Right lobe of liver (tissue), 6 donors: ENCODE data around the gene KLF5. TPM values are rescaled to one million over a fixed set of nuclear protein-coding genes. Genes with fewer than 3 reads are reported as not detected.
"Not testable (repeated sequence)": the region's sequence is repeated elsewhere in the genome, so short reads cannot be mapped to it uniquely, and the experiment has no call there.

Experiments used
- ATAC-seq, 4 donors: fragments of 200-7000 bp; cut with Tn5 transposase; one replicate each; pipeline ENCODE4 v1.9.1; 2020; ENCODE audit warnings: mild to moderate bottlenecking in 4 of 4, moderate library complexity in 4 of 4
- DNase-seq, 3 donors: peaks; one replicate each; pipeline ENCODE4 v3.0.0-alpha.2; 2020
- H3K27ac ChIP-seq, 3 donors: fragments of 200-600 bp; one replicate each; pipeline ENCODE4 v1.8.0; 2022
- H3K27me3 ChIP-seq, 2 donors: fragments of 200-600 bp; one replicate each; pipeline ENCODE4 v1.8.0; 2022
- H3K36me3 ChIP-seq, 4 donors: fragments of 200-600 bp; sonication (generic) in 1 of 4; one replicate each; pipeline versions ENCODE4 v1.5.1 to v1.8.0; 2017 to 2022; ENCODE audit warnings: control low read depth in 1 of 4
- H3K4me1 ChIP-seq, 4 donors: fragments of 200-600 bp; sonication (generic) in 1 of 4; one replicate each; pipeline versions ENCODE4 v1.5.1 to v1.8.0; 2017 to 2022; ENCODE audit warnings: control low read depth in 1 of 4
- H3K4me3 ChIP-seq, 3 donors: fragments of 200-600 bp; one replicate each; pipeline ENCODE4 v1.8.0; 2022
- H3K9me3 ChIP-seq, 4 donors: fragments of 200-600 bp; sonication (generic) in 1 of 4; one replicate each; pipeline versions ENCODE4 v1.5.1 to v1.8.0; 2017 to 2022; ENCODE audit warnings: control low read depth in 1 of 4
- POLR2A ChIP-seq: fragments of 450-650 bp; IDR thresholded peaks from one replicate; pipeline ENCODE4 v1.6.1; 2017; ENCODE audit warnings: antibody characterized with exemption, mild to moderate bottlenecking
- WGBS: methylation state at CpG from one replicate; pipeline ENCODE4 v1.1.6; 2018; ENCODE audit warnings: low coverage, low lambda C conversion rate; ENCODE audit not compliant: insufficient coverage; ENCODE audit errors: missing lambda C conversion rate; 5-methylcytosine and 5-hydroxymethylcytosine counted together
- intact Hi-C, 2 donors: fragments of 100-400 bp; cut with DNase I; formaldehyde crosslinking; loops; one replicate each; pipeline versions ENCODE4 v1.11.2 to v1.14.1; 2022
- total RNA-seq, 6 experiments: library from RNA; depleted of rRNA in 2 of 6; stranded (reverse); fragments of >200 nt in 2 of 6; fragmentation: NEBNext Ultra II Directional in 3 of 6; extraction: Animal tissue kit (Norgen Biotek cat#: 25700) in 3 of 6; gene quantifications; one replicate each; pipeline versions ENCODE4 v1.1.0 to v1.2.4, GENCODE V29; 2016 to 2023
- TF ChIP-seq, protein P1 (sequence below), 4 donors: fragments of 200-600 bp in 3 of 4; fragments of 450-650 bp in 1 of 4; IDR thresholded peaks; one replicate each; pipeline versions ENCODE4 v1.5.1 to v1.8.0; 2016 to 2022; ENCODE audit warnings: antibody characterized with exemption in 4 of 4, mild to moderate bottlenecking in 2 of 4
- donor health status: DM: no; HTN: yes; CAD: no.
- donor health status: DM: no; HTN: no; CAD: no.
- donor health status: DM: no; HTN: no; CAD: no.
- donor health status: DM: no; HTN: yes; CAD: no.
- donor health status: DM: no; HTN: yes; CAD: no.

KLF5 gene
- total RNA-seq, 6 experiments from 2014 or later: 0.29 to 4.2 (median 0.74) TPM

GRCh38 chr13:73039201-73040108, 19.4 kb upstream of the KLF5 start:
- no peaks in the 10 kb centered on the region for H3K9me3 ChIP-seq
- WGBS: 96% methylated on average over 2 of the region's 2 CpGs

GRCh38 chr13:73040484-73040883, 18.3 kb upstream of the KLF5 start:
- Histone ChIP-seq H3K27ac (no peak overlapping the region), H3K36me3 (no peaks in the 10 kb centered on the region), H3K4me1 (no peaks in the 10 kb centered on the region), H3K4me3 (no peak overlapping the region), H3K9me3 (no peaks in the 10 kb centered on the region), H3K27me3 (no peaks in the 10 kb centered on the region)
- 48% methylated on average over 3 of the region's 3 CpGs for WGBS
- ATAC-seq (peak in 2 of 4 donors; percentile 58 to 63), DNase-seq (no peak)
- no peak for TF ChIP-seq POLR2A
- TF ChIP-seq, protein P1, sequence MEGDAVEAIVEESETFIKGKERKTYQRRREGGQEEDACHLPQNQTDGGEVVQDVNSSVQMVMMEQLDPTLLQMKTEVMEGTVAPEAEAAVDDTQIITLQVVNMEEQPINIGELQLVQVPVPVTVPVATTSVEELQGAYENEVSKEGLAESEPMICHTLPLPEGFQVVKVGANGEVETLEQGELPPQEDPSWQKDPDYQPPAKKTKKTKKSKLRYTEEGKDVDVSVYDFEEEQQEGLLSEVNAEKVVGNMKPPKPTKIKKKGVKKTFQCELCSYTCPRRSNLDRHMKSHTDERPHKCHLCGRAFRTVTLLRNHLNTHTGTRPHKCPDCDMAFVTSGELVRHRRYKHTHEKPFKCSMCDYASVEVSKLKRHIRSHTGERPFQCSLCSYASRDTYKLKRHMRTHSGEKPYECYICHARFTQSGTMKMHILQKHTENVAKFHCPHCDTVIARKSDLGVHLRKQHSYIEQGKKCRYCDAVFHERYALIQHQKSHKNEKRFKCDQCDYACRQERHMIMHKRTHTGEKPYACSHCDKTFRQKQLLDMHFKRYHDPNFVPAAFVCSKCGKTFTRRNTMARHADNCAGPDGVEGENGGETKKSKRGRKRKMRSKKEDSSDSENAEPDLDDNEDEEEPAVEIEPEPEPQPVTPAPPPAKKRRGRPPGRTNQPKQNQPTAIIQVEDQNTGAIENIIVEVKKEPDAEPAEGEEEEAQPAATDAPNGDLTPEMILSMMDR (IDR thresholded peaks at IDR 0.05): no peak
- intact Hi-C loops: no loop called here

More at GRCh38 chr13:73039201-73040108, 19.4 kb upstream of the KLF5 start:
- Histone ChIP-seq H3K36me3 (no peaks in the 10 kb centered on the region), H3K4me1 (no peaks in the 10 kb centered on the region), H3K27me3 (no peaks in the 10 kb centered on the region), H3K27ac (no peak overlapping the region), H3K4me3 (no peak overlapping the region)
- intact Hi-C loops: no loop called here
- DNase-seq (no peak), ATAC-seq (no peak)
- TF ChIP-seq, protein P1 (IDR thresholded peaks at IDR 0.05): no peak
- no peak for TF ChIP-seq POLR2A

GRCh38 chr13:73040968-73041596, 17.7 kb upstream of the KLF5 start:
- H3K4me1 ChIP-seq: no peaks in the 10 kb centered on the region
- 62% methylated on average over 5 of the region's 7 CpGs for whole genome bisulfite sequencing
- no peak overlapping the region for H3K4me3 ChIP-seq
- no peaks in the 10 kb centered on the region for H3K36me3 ChIP-seq
- H3K9me3 ChIP-seq: no peaks in the 10 kb centered on the region
- H3K27ac ChIP-seq: no peak overlapping the region
- no peaks in the 10 kb centered on the region for H3K27me3 ChIP-seq
- TF ChIP-seq POLR2A: no peak
- TF ChIP-seq, protein P1 (IDR thresholded peaks at IDR 0.05): no peak
- intact Hi-C loops: no loop called here
- DNase-seq: no peak
- ATAC-seq: no peak

DNA sequence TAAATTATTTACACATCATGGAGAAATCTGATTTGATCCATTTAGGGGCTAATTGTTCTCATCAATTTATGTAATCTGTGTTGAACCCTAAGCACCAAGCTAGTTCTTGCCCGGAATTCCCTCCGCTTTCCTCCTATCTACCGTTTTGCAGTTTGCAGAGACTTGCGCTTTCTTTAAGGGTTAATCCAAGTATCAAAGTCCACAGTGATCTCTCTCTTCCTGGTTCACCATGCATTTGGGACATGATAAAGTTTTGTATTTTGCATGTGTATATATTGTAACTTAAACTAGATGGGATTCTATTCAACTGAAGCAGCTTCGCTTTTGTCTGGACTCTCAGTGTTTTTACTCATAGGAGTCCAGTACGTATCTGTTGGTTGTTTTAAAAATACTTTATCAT, 13.8 kb upstream of the KLF5 start:
- H3K36me3 ChIP-seq: no peaks in the 10 kb centered on the region
- intact Hi-C loops: no loop called here
- WGBS: 93% methylated on average over 6 of the region's 6 CpGs
- TF ChIP-seq, protein P1 (IDR thresholded peaks at IDR 0.05): no peak
- no peak for TF ChIP-seq POLR2A
- H3K4me3 ChIP-seq: no peak overlapping the region
- H3K27ac ChIP-seq: no peak overlapping the region
- ATAC-seq: no peak
- no peaks in the 10 kb centered on the region for H3K27me3 ChIP-seq
- H3K4me1 ChIP-seq: no peaks in the 10 kb centered on the region
- H3K9me3 ChIP-seq: no peaks in the 10 kb centered on the region
- no peak for DNase-seq

DNA sequence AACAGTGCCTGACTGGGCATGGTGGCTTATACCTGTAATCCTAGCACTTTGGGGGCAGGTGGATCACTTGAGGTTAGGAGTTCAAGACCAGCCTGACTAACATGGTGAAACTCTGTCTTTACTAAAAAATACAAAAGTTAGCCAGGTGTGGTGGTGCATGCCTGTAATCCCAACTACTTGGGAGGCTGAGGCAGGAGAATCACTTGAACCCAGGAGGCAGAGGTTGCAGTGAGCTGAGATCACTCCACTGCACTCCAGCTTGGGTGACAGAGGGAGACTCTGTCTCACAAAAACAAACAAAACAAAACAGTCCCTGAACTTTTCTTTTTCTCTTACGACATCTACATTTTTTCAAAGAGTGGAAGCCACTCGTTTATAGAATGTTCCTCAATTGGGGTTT, 10.2 kb upstream of the KLF5 start:
- H3K9me3 ChIP-seq, DNase-seq, H3K36me3 ChIP-seq, H3K4me1 ChIP-seq, H3K27ac ChIP-seq, intact Hi-C loops, H3K4me3 ChIP-seq, ATAC-seq, H3K27me3 ChIP-seq: not testable (repeated sequence)
- WGBS: 58% methylated on average over 2 of the region's 2 CpGs
